ENCODE measurements around the gene CILP2. TPM values are rescaled to one million over a fixed set of nuclear protein-coding genes. Genes with fewer than 3 reads are reported as not detected.

CILP2 gene
- total and polyA plus RNA-seq, 2 of the 8 experiments (the other 6 are each of a cell fraction or from before 2014, with no cell fraction given) = 4.4 to 5.8 TPM

GRCh38 chr19:19510432-19510831 is 27.6 kb upstream of the CILP2 start (continued):
- TF ChIP-seq SUZ12 (IDR thresholded peaks at IDR 0.05; ENCODE audit: low read length) (no peak), CBX5 (IDR thresholded peaks at IDR 0.05; ENCODE audit: low read depth, low read length) (no peak), ZNF274 (IDR thresholded peaks at IDR 0.05; ENCODE audit: borderline replicate concordance, extremely low read depth, low read length) (no peak), KDM4A (IDR thresholded peaks at IDR 0.05; ENCODE audit: low read depth, low read length, severe bottlenecking) (no peak), RAD21 (IDR thresholded peaks at IDR 0.05 in 1 of 2, conservative IDR thresholded peaks at IDR 0.05 in 1 of 2; ENCODE audit: low read depth in 2 of 2, low read length in 2 of 2) (no peak), CREB1 (IDR thresholded peaks at IDR 0.05) (no peak), SIN3A (conservative IDR thresholded peaks at IDR 0.05 in 1 of 2, IDR thresholded peaks at IDR 0.05 in 1 of 2; ENCODE audit: low read depth in 1 of 2, low read length in 2 of 2) (no peak)

All from H1 (cell line).